DMS 273 treated with DMSO at 0.1 percent for 48 hours (cell line): ENCODE measurements around the gene TIAL1.
A peak's percentile ranks its signal among the peaks of the same experiment; 100 is the strongest.
"Not testable (repeated sequence)": the region's sequence is repeated elsewhere in the genome, so short reads cannot be mapped to it uniquely, and the experiment has no call there.

Experiments
- DNase-seq: peaks from one replicate; lab custom pipeline; 2025; lab: John Stamatoyannopoulos, UW

Gene TIAL1

GRCh38 chr10:119596537-119597404, at the start of gene TIAL1:
TSS of gene TIAL1 (minus strand) at chr10:119596964. CDS start at chr10:119596465, 499 bp downstream.
- DNase-seq, result peak; percentile 96

GRCh38 chr10:119644994-119645393, 48.2 kb upstream of the TIAL1 start:
- no peak for DNase-seq

GRCh38 chr10:119644205-119644814, 47.5 kb upstream of the TIAL1 start:
- DNase-seq, result no peak

DNA sequence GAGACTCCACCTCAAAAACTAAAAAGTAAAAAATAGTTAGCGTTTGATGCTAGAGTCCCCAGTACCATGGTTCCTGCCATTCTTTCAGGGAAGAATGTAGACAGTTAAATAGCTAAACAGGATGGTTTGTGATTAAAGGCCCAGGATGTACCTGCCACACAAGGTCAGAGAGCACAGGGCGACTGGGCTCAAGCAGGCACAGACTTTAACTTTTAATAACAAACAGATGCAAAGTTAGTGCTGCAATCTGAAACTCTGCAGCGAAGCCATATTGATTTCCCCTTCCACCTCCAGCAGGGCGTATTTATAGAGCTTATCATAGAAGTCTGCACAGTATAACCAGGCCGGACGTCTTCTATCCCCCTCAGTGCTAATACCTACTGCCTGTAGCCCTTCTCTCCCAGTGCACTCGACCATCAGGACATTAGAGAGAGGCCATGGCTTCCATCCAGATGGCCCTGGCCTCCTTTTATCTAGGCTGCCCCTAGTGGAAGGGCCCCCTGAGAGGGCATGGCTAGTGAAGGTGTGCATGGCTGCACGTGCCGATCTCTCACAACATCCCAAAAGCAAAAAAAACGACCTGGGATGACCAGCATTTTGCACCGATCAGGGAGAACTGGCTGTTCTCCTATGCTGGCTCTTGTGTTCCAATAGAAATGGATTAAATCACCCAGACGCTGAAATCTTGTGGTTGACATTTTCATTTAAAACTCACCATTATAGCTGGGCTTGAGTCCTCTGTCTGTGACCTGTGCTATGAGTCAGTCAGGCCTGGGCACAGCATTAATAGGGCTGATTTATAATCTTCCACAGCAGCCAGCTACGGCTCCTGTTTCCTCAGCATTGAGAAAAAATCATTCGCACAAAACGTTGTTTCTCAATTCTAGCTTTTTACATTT, 46.8 kb upstream of the TIAL1 start:
- no peak for DNase-seq

- DNase-seq, result no peak
Observed at GRCh38 chr10:119642556-119643111, 45.9 kb upstream of the TIAL1 start.

DNA sequence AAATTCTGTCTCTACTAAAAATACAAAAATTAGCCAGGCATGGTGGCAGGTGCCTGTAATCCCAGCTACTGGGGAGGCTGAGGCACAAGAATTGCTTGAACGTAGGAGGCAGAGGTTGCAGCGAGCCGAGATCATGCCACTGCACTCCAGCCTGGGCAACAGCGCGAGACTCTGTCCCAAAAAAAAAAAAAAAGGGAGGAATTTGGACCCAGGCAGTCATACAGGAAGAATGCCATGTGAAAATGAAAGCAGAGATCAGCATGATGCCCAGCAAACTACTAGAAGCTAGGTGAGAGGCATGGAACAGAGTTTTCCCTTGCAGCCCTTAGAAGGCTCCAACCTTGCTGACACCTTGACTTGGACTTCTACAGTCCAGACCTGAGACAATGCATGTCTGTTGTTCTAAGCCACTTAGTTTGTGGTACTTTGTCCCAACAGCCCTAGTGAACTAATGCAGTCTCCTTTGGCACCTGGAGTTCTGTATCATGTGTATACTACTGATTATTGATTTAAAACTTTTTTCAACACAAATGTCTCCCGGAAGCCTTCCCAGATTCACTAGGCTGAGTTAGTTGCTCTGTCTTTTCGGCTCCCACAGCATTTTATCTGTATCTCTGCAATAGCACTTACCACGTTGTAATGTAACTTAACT, 44.2 kb upstream of the TIAL1 start:
- DNase-seq, result no peak

GRCh38 chr10:119640384-119640783, 43.6 kb upstream of the TIAL1 start:
- no peak for DNase-seq

GRCh38 chr10:119638982-119639381, 42.2 kb upstream of the TIAL1 start:
- DNase-seq, result no peak

GRCh38 chr10:119637631-119638030, 40.9 kb upstream of the TIAL1 start:
- DNase-seq, result no peak

DNA sequence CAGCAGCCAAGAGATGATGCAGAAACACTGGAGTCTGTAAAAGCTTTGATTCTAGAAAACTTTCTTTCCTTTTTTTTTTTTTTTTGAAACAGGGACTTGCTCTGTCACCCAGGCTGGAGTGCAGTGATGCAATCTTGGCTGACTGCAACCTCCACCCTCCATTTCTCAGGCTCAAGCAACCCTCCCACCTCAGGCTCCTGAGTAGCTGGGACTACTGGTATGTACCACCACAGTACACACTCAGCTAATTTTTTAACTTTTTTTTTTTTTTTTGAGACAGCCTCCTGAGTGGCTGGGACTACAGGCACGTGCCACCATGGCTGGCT, 37.4 kb upstream of the TIAL1 start:
- no peak for DNase-seq

DNA sequence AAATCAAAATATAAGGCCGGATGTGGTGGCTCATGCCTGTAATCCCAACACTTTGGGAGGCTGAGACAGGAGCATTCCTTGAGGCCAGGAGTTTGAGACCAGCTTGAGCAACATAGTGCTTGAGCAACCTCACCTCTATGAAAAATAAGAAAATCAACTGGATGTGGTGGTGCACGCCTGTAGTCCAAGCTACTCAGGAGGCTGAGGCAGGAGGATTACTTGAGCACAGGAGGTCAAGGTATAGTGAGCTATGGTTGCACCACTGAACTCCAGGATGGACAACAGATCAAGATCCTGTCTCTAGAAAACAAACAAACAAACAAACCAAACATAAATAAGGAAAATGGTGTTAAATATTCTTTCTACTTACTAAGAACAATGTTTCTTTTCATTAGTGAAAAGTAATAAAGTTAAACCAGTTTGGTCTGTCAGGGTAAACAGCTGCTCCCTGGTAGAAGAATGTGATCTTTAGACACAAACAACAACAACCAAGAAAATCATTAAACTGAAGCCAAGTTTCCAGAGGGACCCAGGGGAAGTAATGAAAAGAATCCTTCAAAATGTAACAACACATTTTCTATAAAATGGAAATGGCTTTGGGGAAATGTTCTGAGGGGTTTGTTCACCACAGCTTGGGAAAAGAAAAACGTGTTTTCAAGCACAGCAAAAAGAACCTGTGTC, 36.9 kb upstream of the TIAL1 start:
- DNase-seq, result no peak

DNA sequence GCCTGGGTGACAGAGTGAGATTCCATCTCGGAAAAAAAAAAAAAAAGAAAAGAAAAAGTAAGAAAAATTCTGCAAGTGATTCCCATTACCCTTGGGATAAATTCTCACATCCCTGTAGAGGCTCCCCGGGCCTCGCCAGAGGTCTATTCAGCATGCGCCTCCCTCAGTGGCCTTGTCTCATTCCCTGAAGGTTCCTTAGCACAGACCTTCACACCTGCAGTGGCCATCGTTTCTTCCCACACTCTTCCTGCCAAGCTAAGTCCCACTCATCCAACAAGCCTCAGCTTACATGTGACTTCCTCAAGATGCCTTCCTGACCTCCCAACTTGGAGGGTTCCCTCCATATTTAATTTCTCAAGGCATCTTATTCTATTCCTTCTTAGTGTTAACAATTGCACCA, 33.5 kb upstream of the TIAL1 start:
- DNase-seq, result no peak

DNA sequence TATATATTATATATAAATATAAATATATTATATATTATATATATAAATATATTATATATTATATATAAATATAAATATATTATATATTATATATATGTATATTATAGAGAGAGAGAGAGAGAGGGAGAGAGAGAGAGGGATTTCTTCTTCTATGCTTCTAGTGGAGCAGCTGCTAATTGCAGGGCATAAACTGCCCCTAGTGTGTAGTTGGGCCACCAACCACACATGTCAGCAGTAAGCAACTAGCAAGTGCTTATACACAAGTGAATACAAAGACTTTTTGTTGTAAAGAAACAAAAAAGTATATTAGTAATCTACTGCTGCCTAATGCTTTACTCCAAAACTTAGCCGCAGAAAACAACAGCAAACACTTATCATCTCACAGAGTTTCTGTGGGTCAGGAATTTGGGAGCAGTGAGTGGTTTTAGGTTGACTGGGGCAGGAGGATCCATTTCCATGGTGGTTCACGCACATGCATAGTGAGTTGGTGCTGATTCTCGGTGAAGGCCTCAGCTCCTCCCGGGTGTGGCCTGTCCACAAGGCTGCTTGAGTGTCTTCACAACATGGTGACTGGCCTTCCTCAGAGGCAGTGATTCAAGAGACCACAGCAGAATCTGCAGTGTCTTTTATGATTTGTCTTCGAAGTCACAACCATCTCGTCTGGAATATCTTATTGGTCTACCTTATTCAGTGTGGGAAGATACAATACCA, 29.0 kb upstream of the TIAL1 start:
- DNase-seq, result no peak

- DNase-seq, result no peak
Observed at GRCh38 chr10:119621078-119621384, 24.3 kb upstream of the TIAL1 start.

- no peak for DNase-seq
Observed at GRCh38 chr10:119620241-119621077, 23.7 kb upstream of the TIAL1 start.

DNA sequence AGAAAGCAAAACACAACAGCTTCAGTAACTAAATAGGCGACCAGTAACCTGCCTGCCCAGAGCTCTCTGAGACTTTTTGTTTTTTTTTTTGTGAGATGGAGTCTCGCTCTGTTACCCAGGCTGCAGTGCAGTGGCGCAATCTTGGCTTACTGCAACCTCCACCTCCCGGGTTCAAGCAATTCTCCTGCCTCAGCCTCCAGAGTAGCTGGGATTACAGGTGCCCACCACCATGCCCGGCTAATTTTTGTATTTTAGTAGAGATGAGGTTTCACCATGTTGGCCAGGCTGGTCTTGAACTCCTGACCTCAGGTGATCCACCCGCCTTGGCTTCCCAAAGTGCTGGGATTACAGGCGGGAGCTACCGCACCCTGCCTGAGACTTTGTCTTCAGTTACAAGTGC, 23.0 kb upstream of the TIAL1 start:
- DNase-seq, result not testable (repeated sequence)

GRCh38 chr10:119619215-119619614, 22.5 kb upstream of the TIAL1 start:
- DNase-seq, result no peak

- no peak for DNase-seq
Observed at GRCh38 chr10:119616882-119617570, 20.3 kb upstream of the TIAL1 start.

- DNase-seq, result no peak
Observed at GRCh38 chr10:119614686-119615085, 17.9 kb upstream of the TIAL1 start.
